LHCN-M2 (cell line): Measurements from ENCODE around the gene RAB7B. TPM values are rescaled to one million over a fixed set of nuclear protein-coding genes. Genes with fewer than 3 reads are reported as not detected.
A peak's percentile ranks its signal among the peaks of the same experiment; 100 is the strongest.

ENCODE experiments used
- DNase-seq: peaks from one replicate; pipeline ENCODE4 v3.0.0-alpha.2; 2012; ENCODE audit warnings: low read depth
- total RNA-seq: library from RNA; depleted of rRNA; stranded (reverse); fragments of >200 nt; gene quantifications from 2 replicates; pipeline ENCODE4 v1.2.3, GENCODE V29; 2014

RAB7B gene
- total RNA-seq, 1 experiment from 2014 or later = 3.9 TPM

DNA sequence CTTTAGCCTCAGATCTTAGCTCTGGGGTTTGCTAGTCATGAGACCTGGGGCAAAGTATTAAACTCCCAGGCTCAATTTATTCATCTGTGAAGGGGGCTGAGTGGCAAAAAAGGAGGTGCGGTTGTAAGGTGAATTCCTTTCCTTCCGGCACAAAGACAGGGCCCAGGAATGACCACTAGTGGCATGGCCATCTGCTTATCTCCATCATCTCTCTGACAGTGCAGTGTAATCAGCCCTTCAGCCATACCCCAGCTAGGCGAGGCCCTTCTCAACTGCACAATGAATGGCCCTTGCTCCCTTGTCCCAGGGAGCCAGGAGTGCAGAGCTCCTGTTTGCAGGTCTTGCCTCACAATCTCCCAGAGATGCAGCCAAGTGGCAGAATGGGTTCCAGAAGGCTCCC lies 54.3 kb downstream of the RAB7B start:
- DNase-seq = no peak

- no peak for DNase-seq
These were observed 55.2 kb downstream of the RAB7B start for GRCh38 chr1:205948039-205948438.

GRCh38 chr1:205947024-205947423 lies 56.2 kb downstream of the RAB7B start:
- no peak for DNase-seq

DNA sequence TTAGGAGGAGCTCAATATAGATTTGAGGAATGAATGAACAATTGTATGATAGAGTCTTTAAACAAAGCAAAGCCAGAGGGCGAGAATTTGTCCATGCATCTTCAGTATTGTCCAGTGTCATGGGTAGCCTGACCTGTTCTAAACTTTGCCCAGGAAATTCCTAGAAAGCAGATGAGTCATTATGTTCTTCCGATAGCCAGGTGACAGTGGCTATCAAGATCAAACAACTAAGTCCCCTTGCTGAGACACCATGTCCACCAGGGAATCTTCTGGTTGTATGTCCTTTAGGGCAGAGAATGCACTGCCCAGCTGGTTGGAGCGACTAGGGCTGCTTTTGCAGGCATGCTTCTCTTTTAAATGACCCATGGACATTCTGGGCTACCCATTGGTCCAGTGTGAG lies 58.1 kb downstream of the RAB7B start:
- DNase-seq = no peak

DNA sequence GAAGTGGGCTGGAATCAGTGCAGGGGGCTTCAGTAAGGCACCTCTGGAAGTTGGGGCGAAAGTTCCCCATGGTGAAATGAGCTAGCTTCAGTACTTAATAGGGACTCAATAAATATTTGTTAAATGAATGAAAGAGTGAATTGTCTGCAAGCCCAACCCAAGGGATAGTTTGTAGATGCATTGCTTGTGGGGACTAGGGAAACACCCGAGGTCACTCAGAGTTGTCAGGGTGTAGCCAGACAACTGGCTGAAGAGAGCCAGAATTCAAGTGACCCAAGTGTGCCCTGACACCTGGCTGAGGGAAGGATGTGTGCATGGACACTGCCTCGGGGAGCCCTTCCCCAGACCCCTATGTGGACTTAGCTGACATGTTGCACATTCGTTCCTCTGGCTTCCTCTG lies 58.7 kb downstream of the RAB7B start:
- no peak for DNase-seq

DNA sequence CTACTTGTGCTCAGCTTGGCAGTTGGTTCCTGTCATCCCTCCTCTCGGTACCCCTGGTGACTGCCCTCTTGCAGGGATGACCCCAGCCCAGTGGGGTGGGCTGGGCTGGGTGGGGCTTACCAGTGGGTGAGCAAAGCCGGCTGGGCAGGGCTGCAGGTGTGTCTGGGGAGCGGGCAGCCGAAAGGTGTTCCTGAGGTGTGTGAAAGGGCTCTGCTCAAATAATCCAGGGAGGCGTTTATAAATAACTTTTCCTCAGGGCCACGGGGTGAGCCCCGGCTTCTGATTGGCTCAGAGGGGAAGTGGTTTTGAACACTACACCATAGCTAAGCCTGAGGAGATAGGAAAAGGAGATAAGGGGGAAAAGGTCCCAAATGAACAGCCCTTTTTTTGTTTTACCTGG lies 60.0 kb downstream of the RAB7B start, which contains the start of gene SLC26A9:
SLC26A9 (minus strand) TSS at position 212 of the 400 bp plus-strand sequence. CDS start 7,636 bp downstream, outside the sequence.
- no peak for DNase-seq

GRCh38 chr1:205942631-205943159 lies 60.5 kb downstream of the RAB7B start:
- no peak for DNase-seq

DNA sequence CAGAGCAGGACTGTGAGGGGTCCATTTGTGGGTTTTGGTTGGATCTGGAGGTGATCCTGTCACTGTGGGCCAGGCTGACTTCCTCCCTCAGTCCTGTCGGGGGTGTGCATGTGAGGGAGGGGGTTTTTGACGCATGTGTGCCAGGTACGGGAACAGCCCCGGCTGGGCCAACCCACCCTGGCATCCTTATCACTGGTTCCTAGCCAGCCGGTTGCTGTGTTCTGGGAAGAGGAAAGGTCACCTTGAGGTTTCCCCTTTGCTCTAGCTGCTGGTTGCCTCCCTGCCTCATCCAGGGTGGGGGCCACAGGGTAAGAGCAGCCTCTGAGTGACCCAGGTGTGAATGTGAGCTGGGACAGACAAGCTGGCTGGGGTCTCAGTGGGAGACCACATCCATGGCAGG lies 62.5 kb downstream of the RAB7B start:
- DNase-seq = no peak

- DNase-seq = no peak
These were observed 63.4 kb downstream of the RAB7B start for GRCh38 chr1:205939690-205940330.

- no peak for DNase-seq
These were observed 64.5 kb downstream of the RAB7B start for GRCh38 chr1:205938682-205939081.

GRCh38 chr1:205936846-205937586 lies 66.2 kb downstream of the RAB7B start:
- DNase-seq = peak; percentile 67

- DNase-seq = no peak
These were observed 66.9 kb downstream of the RAB7B start for GRCh38 chr1:205936311-205936710.

DNA sequence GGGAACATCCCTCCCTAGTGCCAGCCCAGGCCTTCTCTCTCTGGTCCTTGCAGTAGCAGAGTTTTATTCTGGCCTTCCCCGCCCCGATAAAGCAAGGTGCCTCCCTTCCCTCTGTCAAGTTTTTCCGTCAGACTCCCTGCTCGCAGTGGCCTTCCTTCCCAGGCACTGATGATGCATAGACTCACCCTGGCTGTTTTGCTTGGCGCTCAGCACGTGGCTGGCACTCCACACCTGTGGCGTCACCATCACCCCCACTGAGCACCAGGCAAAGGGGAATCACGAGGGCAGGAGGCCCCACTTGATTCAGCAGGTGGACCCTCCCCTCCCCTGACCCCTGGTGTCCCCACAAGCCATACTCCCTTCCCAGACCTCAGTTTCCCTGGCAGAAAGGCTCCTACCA lies 67.3 kb downstream of the RAB7B start:
- no peak for DNase-seq

- DNase-seq = no peak
These were observed 68.4 kb downstream of the RAB7B start for GRCh38 chr1:205934788-205935187.

GRCh38 chr1:205933671-205934618 lies 69.2 kb downstream of the RAB7B start:
- peak; percentile 55 for DNase-seq

- DNase-seq = no peak
These were observed 70.4 kb downstream of the RAB7B start for GRCh38 chr1:205932776-205933175.

DNA sequence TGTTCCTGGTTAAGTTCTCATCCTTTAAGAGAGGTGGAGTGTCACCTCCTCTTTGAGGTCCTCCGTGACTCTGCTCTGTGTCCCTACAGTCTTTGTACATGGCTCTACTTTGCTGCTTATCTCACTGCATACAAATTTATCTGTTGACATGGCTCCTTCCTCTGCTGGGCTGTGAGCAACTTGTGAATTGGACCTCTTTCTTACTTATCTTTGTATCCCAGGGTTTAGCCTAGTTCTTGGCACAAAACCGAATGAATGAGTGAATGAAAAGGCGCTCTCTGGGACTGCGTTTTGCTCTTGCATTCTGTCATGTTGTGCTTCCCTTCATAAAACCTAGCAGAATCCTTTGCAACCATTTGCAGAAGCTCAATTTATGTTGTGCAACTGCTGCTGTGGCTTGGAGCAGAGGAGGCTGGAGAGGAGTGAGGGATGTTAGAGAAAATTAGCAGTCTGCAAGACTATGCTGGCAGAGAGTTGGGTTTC lies 72.4 kb downstream of the RAB7B start:
- DNase-seq = no peak

- no peak for DNase-seq
These were observed 73.0 kb downstream of the RAB7B start for GRCh38 chr1:205930195-205930577.

GRCh38 chr1:205929496-205930194 lies 73.5 kb downstream of the RAB7B start:
- no peak for DNase-seq

DNA sequence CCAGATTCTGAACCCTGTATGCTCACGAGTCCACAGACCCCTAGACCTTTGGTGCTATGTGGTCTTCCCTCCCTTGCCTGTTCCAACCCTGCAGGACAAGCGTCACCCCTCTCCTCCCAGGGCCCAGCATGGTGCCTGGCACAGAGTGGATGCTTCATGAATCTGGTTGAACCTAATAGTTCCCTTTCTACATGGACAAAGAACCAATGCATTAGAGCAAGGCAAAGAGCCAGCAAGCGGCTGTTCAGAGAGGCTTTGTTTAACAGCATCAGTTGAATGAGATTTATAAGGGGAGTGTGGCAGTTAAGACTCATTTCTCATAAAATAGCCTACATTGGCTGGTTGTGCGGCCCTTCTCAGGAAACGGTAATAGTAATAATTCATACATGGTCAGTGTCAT lies 74.9 kb downstream of the RAB7B start:
- no peak for DNase-seq

GRCh38 chr1:205927676-205928075 lies 75.5 kb downstream of the RAB7B start:
- no peak for DNase-seq
